Measurements from ENCODE around the gene P2RY2.

GRCh38 chr11:73249304-73249703 is 31.2 kb downstream of the P2RY2 start:
- TF ChIP-seq YY1 (IDR thresholded peaks at IDR 0.05; ENCODE audit: insufficient read depth, insufficient read length): no peak
- no peak for TF ChIP-seq ZNF274 (IDR thresholded peaks at IDR 0.05; ENCODE audit: low read depth, low read length)
